Keratinocyte (primary cell): ENCODE results near the gene ORM2. TPM values are rescaled to one million over a fixed set of nuclear protein-coding genes. Genes with fewer than 3 reads are reported as not detected.

Experiments used
- DNase-seq: peaks from one replicate; pipeline ENCODE4 v3.0.0-alpha.2; 2011; ENCODE audit warnings: low read depth, missing footprints, low spot score
- FAIRE-seq: peaks from 2 replicates; lab custom pipeline; 2011; peaks lifted over from hg19 to GRCh38; lab: Jason Lieb, UNC
- H2AFZ ChIP-seq: 2 replicates; pipeline ENCODE4 v1.6.0; 2012; ENCODE audit warnings: low read length, control low read depth, inconsistent platforms; ENCODE audit not compliant: control insufficient read depth
- H3K27ac ChIP-seq: 2 replicates; pipeline ENCODE4 v1.5.1; 2011; ENCODE audit warnings: low read length; ENCODE audit not compliant: control insufficient read depth, insufficient read depth
- H3K27me3 ChIP-seq: 3 replicates; pipeline ENCODE4 v1.6.0; 2011; ENCODE audit warnings: low read length; ENCODE audit not compliant: control insufficient read depth, insufficient read depth; ENCODE audit errors: extremely low read depth
- H3K36me3 ChIP-seq, 2 experiments: 2 replicates in 1 of 2; 3 replicates in 1 of 2; pipeline ENCODE4 v1.5.1; 2011; ENCODE audit warnings: low read length in 2 of 2, mild to moderate bottlenecking in 1 of 2; ENCODE audit not compliant: control insufficient read depth in 2 of 2, insufficient read depth in 2 of 2; ENCODE audit errors: extremely low read depth in 1 of 2
- H3K4me1 ChIP-seq: 3 replicates; pipeline ENCODE4 v1.5.1; 2011; ENCODE audit warnings: low read length; ENCODE audit not compliant: control insufficient read depth, insufficient read depth; ENCODE audit errors: extremely low read depth
- H3K4me2 ChIP-seq: 3 replicates; pipeline ENCODE4 v1.6.0; 2011; ENCODE audit warnings: low read depth, low read length; ENCODE audit not compliant: control insufficient read depth, insufficient read depth; ENCODE audit errors: extremely low read depth
- H3K4me3 ChIP-seq, 3 experiments: fragments of 200-600 bp in 1 of 3; sonication (generic) in 1 of 3; 2 replicates in 2 of 3; 3 replicates in 1 of 3; pipeline ENCODE4 v1.5.1; 2011 to 2016; ENCODE audit warnings: low read length in 3 of 3, mild to moderate bottlenecking in 3 of 3, control low read depth in 2 of 3, inconsistent platforms in 1 of 3, low read depth in 1 of 3, mixed read lengths in 1 of 3, mixed run types in 1 of 3, moderate library complexity in 1 of 3; ENCODE audit not compliant: control insufficient read depth in 2 of 3, insufficient read depth in 2 of 3; ENCODE audit errors: extremely low read depth in 1 of 3
- H3K79me2 ChIP-seq: 2 replicates; pipeline ENCODE4 v1.6.0; 2012; ENCODE audit warnings: low read length; ENCODE audit not compliant: control insufficient read depth, insufficient read depth
- H3K9ac ChIP-seq: 3 replicates; pipeline ENCODE4 v1.6.0; 2011; ENCODE audit warnings: low read length; ENCODE audit not compliant: control insufficient read depth, insufficient read depth; ENCODE audit errors: extremely low read depth
- H3K9me1 ChIP-seq: 3 replicates; pipeline ENCODE4 v1.6.0; 2011; ENCODE audit warnings: low read length; ENCODE audit not compliant: control insufficient read depth, insufficient read depth; ENCODE audit errors: extremely low read depth
- H3K9me3 ChIP-seq: 2 replicates; pipeline ENCODE4 v1.5.1; 2012; ENCODE audit warnings: low read depth, low read length; ENCODE audit not compliant: control insufficient read depth
- H4K20me1 ChIP-seq: 3 replicates; pipeline ENCODE4 v1.6.0; 2011; ENCODE audit warnings: low read length; ENCODE audit not compliant: control insufficient read depth, insufficient read depth; ENCODE audit errors: extremely low read depth
- CTCF ChIP-seq, 3 experiments: IDR thresholded peaks in 1 of 3; conservative IDR thresholded peaks in 1 of 3; optimal IDR thresholded peaks in 1 of 3; 2 replicates in 2 of 3; 3 replicates in 1 of 3; pipeline versions ENCODE3 to v1.5.1; 2011; ENCODE audit warnings: low read length in 3 of 3, mild to moderate bottlenecking in 3 of 3, moderate library complexity in 2 of 3, control low read depth in 1 of 3, inconsistent platforms in 1 of 3; ENCODE audit not compliant: insufficient read depth in 2 of 3; ENCODE audit errors: extremely low read depth in 1 of 3
- EZH2 ChIP-seq: IDR thresholded peaks from one replicate; pipeline ENCODE4 v1.6.1; 2012; ENCODE audit warnings: inconsistent platforms, mild to moderate bottlenecking, low read length, moderate library complexity
- dilution Hi-C: fragments of 300-500 bp; cut with MboI; formaldehyde crosslinking; loops from one replicate; pipeline ENCODE4 v1.7.0; 2020; ENCODE audit warnings: low sequenced_read_pairs; ENCODE audit not compliant: extremely low pct_ligation_motif_present
- polyA plus RNA-seq, 5 experiments: library from polyadenylated mRNA; depleted of rRNA in 3 of 5; stranded (reverse) in 3 of 5; stranded (forward) in 1 of 5; unstranded in 1 of 5; fragments of >200 nt; gene quantifications; 1 replicate in 1 of 5; 2 replicates in 3 of 5; 3 replicates in 1 of 5; pipeline versions ENCODE4 v1.2.1 to v1.2.3, GENCODE V29; 2011 to 2012; ENCODE audit warnings: missing spikeins in 2 of 5, low read depth in 1 of 5, low replicate concordance in 1 of 5

Gene ORM2
- polyA plus RNA-seq, 1 donor (not counting 4 experiments of a cell fraction or from before 2014, with no cell fraction given) = not detected

DNA sequence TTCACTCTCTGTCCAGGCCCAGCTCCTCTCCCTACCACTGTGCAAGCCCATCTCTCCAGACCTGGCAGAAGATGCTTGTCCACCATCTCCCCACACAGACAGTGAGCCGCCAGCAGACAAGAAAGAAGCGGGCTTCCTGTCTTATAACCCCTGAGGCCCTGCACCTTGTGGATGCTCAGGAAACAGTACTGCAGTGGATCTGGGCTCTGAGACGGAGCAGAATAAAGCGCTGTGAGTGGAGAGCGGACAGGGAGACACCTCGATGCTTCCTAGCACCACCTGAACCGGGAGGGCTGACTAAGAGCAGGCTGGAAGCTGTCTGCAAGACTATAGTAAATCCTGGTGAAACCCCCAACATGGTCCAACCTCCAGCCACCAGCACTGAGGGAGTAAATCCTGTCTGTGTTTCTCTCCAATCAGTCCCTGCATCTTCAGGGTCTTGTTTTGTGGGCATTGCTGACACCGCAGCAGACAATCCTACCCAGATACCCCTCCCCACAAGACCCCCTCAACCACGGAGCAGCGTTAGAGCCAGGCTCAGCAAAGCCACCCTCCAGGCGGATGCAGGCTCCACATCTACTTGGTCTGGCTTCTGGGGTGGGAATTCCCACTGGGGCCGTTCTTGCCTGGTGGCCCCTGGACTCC lies 18.7 kb downstream of the ORM2 start:
- no peaks in the 10 kb centered on the region for H3K9me3 ChIP-seq
- H3K79me2 ChIP-seq = no peaks in the 10 kb centered on the region
- dilution Hi-C loops = no loop called here
- H3K9ac ChIP-seq = peak overlapping the region; percentile 49
- H3K4me1 ChIP-seq = peaks cover 19% of the 10 kb centered on the region
- no peak overlapping the region for H3K4me3 ChIP-seq
- no peaks in the 10 kb centered on the region for H4K20me1 ChIP-seq
- no peak for FAIRE-seq
- peaks cover 5 to 10% of the 10 kb centered on the region in 2 experiments for H3K36me3 ChIP-seq
- peak overlapping the region; percentile 20 for H3K4me2 ChIP-seq
- H3K27ac ChIP-seq = peak overlapping the region; percentile 45
- H3K9me1 ChIP-seq = no peaks in the 10 kb centered on the region
- no peak for DNase-seq
- no peak overlapping the region for H2AFZ ChIP-seq
- no peaks in the 10 kb centered on the region for H3K27me3 ChIP-seq
- TF ChIP-seq EZH2 (no peak), CTCF (optimal IDR thresholded peaks at IDR 0.05 in 1 of 3, IDR thresholded peaks at IDR 0.05 in 1 of 3, conservative IDR thresholded peaks at IDR 0.05 in 1 of 3; ENCODE audit: extremely low read depth in 1 of 3, insufficient read depth in 2 of 3, low read length in 3 of 3) (no peak)

- Histone ChIP-seq H3K36me3 (peaks cover 5 to 10% of the 10 kb centered on the region in 2 experiments), H3K9me3 (no peaks in the 10 kb centered on the region), H3K27me3 (no peaks in the 10 kb centered on the region), H3K27ac (peak overlapping the region; percentile 51), H3K79me2 (no peaks in the 10 kb centered on the region), H3K9ac (peak overlapping the region; percentile 49), H3K4me1 (peaks cover 15% of the 10 kb centered on the region), H3K4me2 (peak overlapping the region; percentile 29), H2AFZ (no peak overlapping the region), H3K9me1 (no peaks in the 10 kb centered on the region), H3K4me3 (peak overlapping the region in 1 of 3 experiments; percentile 13), H4K20me1 (no peaks in the 10 kb centered on the region)
- dilution Hi-C loops = no loop called here
- TF ChIP-seq CTCF (optimal IDR thresholded peaks at IDR 0.05 in 1 of 3, IDR thresholded peaks at IDR 0.05 in 1 of 3, conservative IDR thresholded peaks at IDR 0.05 in 1 of 3; ENCODE audit: extremely low read depth in 1 of 3, insufficient read depth in 2 of 3, low read length in 3 of 3) (no peak), EZH2 (no peak)
- FAIRE-seq (peak; percentile 79), DNase-seq (peak; percentile 81)
Observed at GRCh38 chr9:114348906-114349482, 19.3 kb downstream of the ORM2 start.
